Upper lobe of left lung (tissue), 4 donors: ENCODE results near the gene CARD18.

Source experiments
- POLR2A ChIP-seq, 4 donors: fragments of 450-650 bp; IDR thresholded peaks; one replicate each; pipeline ENCODE4 v1.5.1; 2016 to 2017; ENCODE audit warnings: antibody characterized with exemption in 4 of 4, mild to moderate bottlenecking in 2 of 4
- TF ChIP-seq, protein P1 (sequence below), 6 experiments: fragments of 450-650 bp in 4 of 6; fragments of 200-600 bp in 2 of 6; sonication (generic) in 2 of 6; IDR thresholded peaks; one replicate each; pipeline ENCODE4 v1.5.1; 2016 to 2019; ENCODE audit warnings: antibody characterized with exemption in 6 of 6

DNA sequence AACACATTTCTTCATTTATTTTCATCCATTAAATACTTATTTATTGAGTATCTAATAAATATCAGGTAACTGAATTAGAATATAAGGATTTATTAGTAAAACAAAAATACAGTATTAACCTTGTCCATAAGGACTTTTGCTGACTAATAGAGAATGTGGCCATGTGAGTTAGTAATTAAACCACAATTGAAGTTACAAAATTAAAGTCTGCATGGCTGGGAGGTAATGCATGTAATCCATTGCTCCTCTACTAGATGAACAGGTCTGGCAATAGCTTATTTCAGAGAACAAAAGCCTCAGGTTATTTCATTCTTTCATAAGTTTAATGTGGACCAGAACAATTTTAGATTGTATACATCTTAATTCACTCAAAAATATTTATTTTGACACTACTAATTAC, 9.9 kb upstream of the CARD18 start:
- TF ChIP-seq, protein P1, sequence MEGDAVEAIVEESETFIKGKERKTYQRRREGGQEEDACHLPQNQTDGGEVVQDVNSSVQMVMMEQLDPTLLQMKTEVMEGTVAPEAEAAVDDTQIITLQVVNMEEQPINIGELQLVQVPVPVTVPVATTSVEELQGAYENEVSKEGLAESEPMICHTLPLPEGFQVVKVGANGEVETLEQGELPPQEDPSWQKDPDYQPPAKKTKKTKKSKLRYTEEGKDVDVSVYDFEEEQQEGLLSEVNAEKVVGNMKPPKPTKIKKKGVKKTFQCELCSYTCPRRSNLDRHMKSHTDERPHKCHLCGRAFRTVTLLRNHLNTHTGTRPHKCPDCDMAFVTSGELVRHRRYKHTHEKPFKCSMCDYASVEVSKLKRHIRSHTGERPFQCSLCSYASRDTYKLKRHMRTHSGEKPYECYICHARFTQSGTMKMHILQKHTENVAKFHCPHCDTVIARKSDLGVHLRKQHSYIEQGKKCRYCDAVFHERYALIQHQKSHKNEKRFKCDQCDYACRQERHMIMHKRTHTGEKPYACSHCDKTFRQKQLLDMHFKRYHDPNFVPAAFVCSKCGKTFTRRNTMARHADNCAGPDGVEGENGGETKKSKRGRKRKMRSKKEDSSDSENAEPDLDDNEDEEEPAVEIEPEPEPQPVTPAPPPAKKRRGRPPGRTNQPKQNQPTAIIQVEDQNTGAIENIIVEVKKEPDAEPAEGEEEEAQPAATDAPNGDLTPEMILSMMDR (IDR thresholded peaks at IDR 0.05), result no peak
- TF ChIP-seq POLR2A (IDR thresholded peaks at IDR 0.05), result no peak
